A549 (cell line): ENCODE results near the gene AHI1.

Experiments
- CHD4 ChIP-seq: fragments of 200-600 bp; sonication (generic); IDR thresholded peaks from 2 replicates; pipeline ENCODE4 v1.6.1; 2016; ENCODE audit warnings: antibody characterized with exemption, mild to moderate bottlenecking, borderline replicate concordance
- CTCF ChIP-seq: fragments of >200 bp; sonication (Bioruptor Twin); formaldehyde crosslinking; IDR thresholded peaks from 3 replicates; pipeline ENCODE4 v1.5.1; 2016
- EHMT2 ChIP-seq: fragments of 200-600 bp; sonication (generic); IDR thresholded peaks from 2 replicates; pipeline ENCODE4 v1.6.1; 2016; ENCODE audit warnings: antibody characterized with exemption, low read depth, mild to moderate bottlenecking, moderate library complexity
- NPAS2 ChIP-seq: fragments of 250-450 bp; sonication (Bioruptor Pico); IDR thresholded peaks from 2 replicates; pipeline ENCODE4 v1.8.0; 2022; ENCODE audit warnings: mild to moderate bottlenecking, moderate library complexity, borderline replicate concordance
- PBX3 ChIP-seq: IDR thresholded peaks from 2 replicates; pipeline ENCODE4 v1.6.1; 2012

- TF ChIP-seq EHMT2 (no peak), CTCF (no peak), CHD4 (no peak), NPAS2 (no peak), PBX3 (no peak)
These were observed 23.2 kb upstream of the AHI1 start for GRCh38 chr6:135520781-135521180.
